Pancreas (tissue), 10 donors: ENCODE results near the gene SPIN2A. TPM values are rescaled to one million over a fixed set of nuclear protein-coding genes. Genes with fewer than 3 reads are reported as not detected.
"Not testable (repeated sequence)": the region's sequence is repeated elsewhere in the genome, so short reads cannot be mapped to it uniquely, and the experiment has no call there.

Source experiments
- ATAC-seq, 4 donors: fragments of 200-7000 bp; cut with Tn5 transposase; one replicate each; pipeline versions ENCODE4 v1.8.0 to v1.9.1; 2020; ENCODE audit warnings: mild to moderate bottlenecking in 4 of 4, moderate library complexity in 4 of 4
- DNase-seq, 6 donors: peaks; one replicate each; pipeline ENCODE4 v3.0.0-alpha.2; 2020
- FAIRE-seq: peaks from 2 replicates; lab custom pipeline; 2012; peaks lifted over from hg19 to GRCh38; lab: Jason Lieb, UNC
- H3K27ac ChIP-seq, 4 donors: fragments of 200-600 bp; sonication (generic); 1 replicate in 3 of 4; 2 replicates in 1 of 4; pipeline versions ENCODE4 v1.5.0 to v1.8.0; 2020
- H3K27me3 ChIP-seq, 4 donors: fragments of 200-600 bp; one replicate each; pipeline ENCODE4 v1.8.0; 2021
- H3K36me3 ChIP-seq, 3 donors: fragments of 200-600 bp; sonication (generic) in 1 of 3; one replicate each; pipeline versions ENCODE4 v1.5.0 to v1.8.0; 2020 to 2021
- H3K4me1 ChIP-seq, 3 donors: fragments of 200-600 bp; one replicate each; pipeline ENCODE4 v1.8.0; 2021
- H3K4me3 ChIP-seq, 4 donors: fragments of 200-600 bp; sonication (generic) in 2 of 4; one replicate each; pipeline versions ENCODE4 v1.5.0 to v1.8.0; 2020 to 2021
- H3K9me3 ChIP-seq, 4 donors: fragments of 200-600 bp; one replicate each; pipeline ENCODE4 v1.8.0; 2021
- CTCF ChIP-seq, 4 donors: fragments of 200-600 bp; sonication (generic) in 3 of 4; IDR thresholded peaks; one replicate each; pipeline versions ENCODE4 v1.5.0 to v1.8.0; 2021; ENCODE audit warnings: antibody characterized with exemption in 4 of 4
- WGBS, 2 donors: extraction: QIAGEN DNeasy Blood & Tissue Kit; methylation state at CpG; one replicate each; pipeline ENCODE4 v1.1.7; 2013; 5-methylcytosine and 5-hydroxymethylcytosine counted together
- intact Hi-C, 3 donors: fragments of 100-400 bp; cut with DNase I; formaldehyde crosslinking; loops; one replicate each; pipeline versions ENCODE4 v1.11.1 to v1.14.2; 2022
- polyA plus RNA-seq, 2 donors: library from polyadenylated mRNA; stranded (reverse); fragments of 200-250 nt; gene quantifications; one replicate each; pipeline ENCODE4 v1.2.3, GENCODE V29; 2013
- total RNA-seq, 6 donors: library from RNA; stranded (reverse); fragmentation: NEBNext Ultra II Directional in 4 of 6; extraction: Animal tissue kit (Norgen Biotek cat#: 25700) in 4 of 6; gene quantifications; one replicate each; pipeline versions ENCODE4 v1.2.1 to v1.2.4, GENCODE V29; 2021 to 2023
- donor health status: healthy with polysubstance abuse.
- donor health status: DM: no; HTN: no; CAD: no; lungs with moderate emphysema.
- donor health status: DM: no; HTN: no; CAD: no.
- donor health status: control.
- donor health status: control.
- donor health status: Bipolar disorder and iron deficiency.
- donor health status: DM: yes; HTN: yes; CAD: no.
- donor health status: DM: no; HTN: no; CAD: no.
- donor health status: DM: no; HTN: no; CAD: no.
- donor health status: DM: yes; HTN: yes; CAD: no.

Gene SPIN2A
- total and polyA plus RNA-seq, 8 donors, result 0.13 to 0.70 (median 0.24) TPM

GRCh38 chrX:57103489-57103888, 33.7 kb downstream of the SPIN2A start:
- 58 to 82% methylated on average over 3 of the region's 3 CpGs for WGBS, 2 donors
- Histone ChIP-seq H3K27me3 (no peaks in the 10 kb centered on the region), H3K9me3 (no peaks in the 10 kb centered on the region), H3K4me3 (no peak overlapping the region), H3K36me3 (no peaks in the 10 kb centered on the region), H3K27ac (no peak overlapping the region), H3K4me1 (no peaks in the 10 kb centered on the region)
- DNase-seq (no peak), FAIRE-seq (no peak), ATAC-seq (no peak)
- intact Hi-C loops, result no loop called here
- TF ChIP-seq CTCF (IDR thresholded peaks at IDR 0.05), result no peak

- intact Hi-C loops, FAIRE-seq: not testable (repeated sequence)
Observed at GRCh38 chrX:57102918-57103317, 34.3 kb downstream of the SPIN2A start.

More at GRCh38 chrX:57102918-57103317, 34.3 kb downstream of the SPIN2A start:
- not testable (repeated sequence) for H3K4me3 ChIP-seq, H3K9me3 ChIP-seq, H3K4me1 ChIP-seq, H3K27me3 ChIP-seq, H3K27ac ChIP-seq, ATAC-seq, H3K36me3 ChIP-seq, DNase-seq
- WGBS, 2 donors, result 77 to 79% methylated on average over 6 of the region's 6 CpGs

Other genes with a start within 250 kb of the SPIN2A start
- gene SPIN3, start 141.9 kb downstream of the SPIN2A start, total RNA-seq, result 10 to 100 TPM in 1 of 6 donors, 1 to 10 TPM in 5; 4.7 to 10.6 (median 5.8) TPM
- 10 to 100 TPM in 1 of 2 donors, 1 to 10 TPM in 1; 5.5 to 10.8 TPM for gene SPIN3, start 141.9 kb downstream of the SPIN2A start, polyA plus RNA-seq
- gene SPIN2B, start 15.8 kb downstream of the SPIN2A start, total RNA-seq, result 1 to 10 TPM; 3.1 to 6.6 (median 3.9) TPM
- 1 to 10 TPM; 5.8 to 8.7 TPM for gene SPIN2B, start 15.8 kb downstream of the SPIN2A start, polyA plus RNA-seq
- 10 to 100 TPM; 13.3 to 22.2 (median 17.9) TPM for gene FAAH2, start 149.3 kb upstream of the SPIN2A start, total RNA-seq
- gene FAAH2, start 149.3 kb upstream of the SPIN2A start, polyA plus RNA-seq, result 10 to 100 TPM; 13.6 to 17.8 TPM